ENCODE results near the gene RNU7-1. TPM values are rescaled to one million over a fixed set of nuclear protein-coding genes. Genes with fewer than 3 reads are reported as not detected.

Gene RNU7-1
- total and polyA plus RNA-seq, 3 donors from 2014 or later, result not detected

GRCh38 chr12:6953442-6954315 lies 10.1 kb downstream of the RNU7-1 start:
- intact Hi-C loops (cut with DNase I; ENCODE audit: low total_unique reads), result no loop called here
- H3K9me3 ChIP-seq, result no peaks in the 10 kb centered on the region
- no peak for DNase-seq
- 66 to 76% methylated on average over 24 of the region's 24 CpGs for WGBS, 2 donors
- TF ChIP-seq, protein P1, sequence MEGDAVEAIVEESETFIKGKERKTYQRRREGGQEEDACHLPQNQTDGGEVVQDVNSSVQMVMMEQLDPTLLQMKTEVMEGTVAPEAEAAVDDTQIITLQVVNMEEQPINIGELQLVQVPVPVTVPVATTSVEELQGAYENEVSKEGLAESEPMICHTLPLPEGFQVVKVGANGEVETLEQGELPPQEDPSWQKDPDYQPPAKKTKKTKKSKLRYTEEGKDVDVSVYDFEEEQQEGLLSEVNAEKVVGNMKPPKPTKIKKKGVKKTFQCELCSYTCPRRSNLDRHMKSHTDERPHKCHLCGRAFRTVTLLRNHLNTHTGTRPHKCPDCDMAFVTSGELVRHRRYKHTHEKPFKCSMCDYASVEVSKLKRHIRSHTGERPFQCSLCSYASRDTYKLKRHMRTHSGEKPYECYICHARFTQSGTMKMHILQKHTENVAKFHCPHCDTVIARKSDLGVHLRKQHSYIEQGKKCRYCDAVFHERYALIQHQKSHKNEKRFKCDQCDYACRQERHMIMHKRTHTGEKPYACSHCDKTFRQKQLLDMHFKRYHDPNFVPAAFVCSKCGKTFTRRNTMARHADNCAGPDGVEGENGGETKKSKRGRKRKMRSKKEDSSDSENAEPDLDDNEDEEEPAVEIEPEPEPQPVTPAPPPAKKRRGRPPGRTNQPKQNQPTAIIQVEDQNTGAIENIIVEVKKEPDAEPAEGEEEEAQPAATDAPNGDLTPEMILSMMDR (IDR thresholded peaks at IDR 0.05), result no peak
- TF ChIP-seq POLR2A (IDR thresholded peaks at IDR 0.05), result no peak
- H3K27ac ChIP-seq, result peak overlapping the region; percentile 44 to 72
- H3K4me1 ChIP-seq, result peaks cover 20% of the 10 kb centered on the region
- no peak overlapping the region for H3K4me3 ChIP-seq
- H3K36me3 ChIP-seq (ENCODE audit: low read depth, missing control alignments), result no peaks in the 10 kb centered on the region
- no peaks in the 10 kb centered on the region for H3K27me3 ChIP-seq

DNA sequence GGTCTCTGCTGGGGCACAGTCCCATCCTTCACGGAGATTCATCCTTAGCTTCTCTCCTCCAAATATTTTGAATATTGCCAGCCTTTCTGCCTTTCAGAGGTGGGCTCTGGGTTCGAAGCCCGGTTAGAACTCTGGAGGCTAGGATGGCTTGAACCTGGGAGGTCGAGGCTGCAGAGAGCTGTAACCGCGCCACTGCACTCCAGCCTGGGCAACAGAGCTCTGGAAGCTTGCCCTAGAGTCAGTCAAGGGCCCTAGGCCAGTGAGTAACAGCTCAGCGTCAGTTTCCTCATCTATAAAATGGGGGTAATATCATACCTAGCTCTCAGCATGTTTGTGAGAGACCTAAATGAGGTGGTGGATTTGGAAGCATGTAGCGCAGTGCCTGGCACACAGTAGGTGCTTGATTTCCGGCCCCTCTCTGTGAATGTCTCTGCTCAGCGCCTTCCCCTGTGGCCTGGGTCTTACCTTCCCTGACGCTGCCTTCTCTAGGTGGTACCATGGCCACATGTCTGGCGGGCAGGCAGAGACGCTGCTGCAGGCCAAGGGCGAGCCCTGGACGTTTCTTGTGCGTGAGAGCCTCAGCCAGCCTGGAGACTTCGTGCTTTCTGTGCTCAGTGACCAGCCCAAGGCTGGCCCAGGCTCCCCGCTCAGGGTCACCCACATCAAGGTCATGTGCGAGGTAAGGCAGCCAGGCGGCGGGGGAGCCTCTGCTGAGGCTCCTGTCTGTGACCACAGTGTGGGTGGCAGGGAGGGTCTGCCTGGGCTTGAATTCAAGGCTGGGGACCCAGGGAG lies 10.9 kb downstream of the RNU7-1 start:
- peak overlapping the region; percentile 24 to 39 for H3K27ac ChIP-seq
- H3K4me3 ChIP-seq, result no peak overlapping the region
- no peaks in the 10 kb centered on the region for H3K36me3 ChIP-seq (ENCODE audit: low read depth, missing control alignments)
- intact Hi-C loops (cut with DNase I; ENCODE audit: low total_unique reads), result no loop called here
- TF ChIP-seq, protein P1 (IDR thresholded peaks at IDR 0.05), result no peak
- TF ChIP-seq POLR2A (IDR thresholded peaks at IDR 0.05), result no peak
- peak; percentile 45 for DNase-seq
- no peaks in the 10 kb centered on the region for H3K27me3 ChIP-seq
- WGBS, 2 donors, result 58 to 76% methylated on average over 21 of the region's 21 CpGs
- peaks cover 20% of the 10 kb centered on the region for H3K4me1 ChIP-seq
- H3K9me3 ChIP-seq, result no peaks in the 10 kb centered on the region

DNA sequence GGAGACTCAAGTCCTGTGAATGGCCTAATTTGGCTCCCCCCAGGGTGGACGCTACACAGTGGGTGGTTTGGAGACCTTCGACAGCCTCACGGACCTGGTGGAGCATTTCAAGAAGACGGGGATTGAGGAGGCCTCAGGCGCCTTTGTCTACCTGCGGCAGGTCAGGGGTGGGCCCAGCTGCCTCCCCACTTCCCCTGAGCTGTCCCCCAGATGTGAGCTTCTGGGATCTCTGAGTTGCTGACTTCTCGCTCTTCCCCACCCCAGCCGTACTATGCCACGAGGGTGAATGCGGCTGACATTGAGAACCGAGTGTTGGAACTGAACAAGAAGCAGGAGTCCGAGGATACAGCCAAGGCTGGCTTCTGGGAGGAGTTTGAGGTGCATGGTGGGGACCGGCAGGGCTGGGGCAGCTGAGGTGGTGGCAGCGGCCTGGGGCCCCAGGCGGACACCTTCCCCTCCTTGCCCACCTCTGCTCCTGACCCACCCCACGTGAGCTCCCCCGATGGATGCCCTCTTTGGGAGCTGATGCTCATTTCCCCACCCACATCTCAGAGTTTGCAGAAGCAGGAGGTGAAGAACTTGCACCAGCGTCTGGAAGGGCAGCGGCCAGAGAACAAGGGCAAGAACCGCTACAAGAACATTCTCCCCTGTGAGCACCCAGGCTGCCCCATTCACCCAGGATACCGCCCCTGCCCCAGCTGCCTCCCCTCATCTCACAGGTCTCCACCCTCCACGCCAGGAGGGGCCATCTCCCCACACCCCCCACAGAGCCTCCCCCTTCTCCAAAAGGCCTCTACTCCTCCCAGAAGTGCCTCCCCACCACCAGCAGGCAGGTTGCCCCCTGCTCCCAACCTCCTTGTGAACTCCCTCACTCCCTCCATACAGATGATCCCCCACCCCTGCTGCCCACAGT lies 11.7 kb downstream of the RNU7-1 start:
- intact Hi-C loops (cut with DNase I; ENCODE audit: low total_unique reads), result no loop called here

More for the DNA sequence above, 11.7 kb downstream of the RNU7-1 start:
- Histone ChIP-seq H3K36me3 (ENCODE audit: low read depth, missing control alignments) (no peaks in the 10 kb centered on the region), H3K27ac (peak overlapping the region in 1 of 2 donors; percentile 39), H3K4me3 (no peak overlapping the region), H3K9me3 (no peaks in the 10 kb centered on the region), H3K4me1 (peaks cover 20% of the 10 kb centered on the region), H3K27me3 (no peaks in the 10 kb centered on the region)
- WGBS, 2 donors, result 79 to 85% methylated on average over 8 to 22 of the region's 22 CpGs
- DNase-seq, result no peak
- TF ChIP-seq, protein P1 (IDR thresholded peaks at IDR 0.05), result no peak
- no peak for TF ChIP-seq POLR2A (IDR thresholded peaks at IDR 0.05)
